ENCODE data around the gene PTRHD1. TPM values are rescaled to one million over a fixed set of nuclear protein-coding genes. Genes with fewer than 3 reads are reported as not detected.
"Not testable (repeated sequence)": the region's sequence is repeated elsewhere in the genome, so short reads cannot be mapped to it uniquely, and the experiment has no call there.

Gene PTRHD1
- total and polyA plus RNA-seq, 11 donors = 12.6 to 37.1 (median 27.5) TPM

DNA sequence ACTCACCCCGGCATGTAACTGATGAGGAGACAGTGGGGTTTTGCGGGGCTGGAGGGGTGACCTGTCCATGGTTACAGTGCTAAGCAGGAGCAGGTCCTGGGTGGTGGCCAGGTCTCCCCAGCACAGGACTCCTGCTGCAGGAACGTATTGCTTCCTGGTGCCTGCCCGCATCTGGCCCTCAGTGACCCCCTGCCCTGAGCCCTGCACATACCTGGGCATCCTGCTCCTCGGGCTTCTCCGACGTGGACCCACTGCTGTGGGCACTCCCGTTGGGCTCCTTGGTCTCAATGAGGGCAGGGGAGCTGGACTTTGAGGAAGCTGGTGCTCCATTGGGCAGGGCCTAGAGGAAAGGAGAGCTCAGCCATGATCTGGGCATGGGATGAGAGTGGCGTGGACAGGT, 43.5 kb upstream of the PTRHD1 start:
- H3K27me3 ChIP-seq = no peaks in the 10 kb centered on the region
- DNase-seq (no peak), ATAC-seq (no peak)
- H3K4me1 ChIP-seq = no peaks in the 10 kb centered on the region
- WGBS, 4 donors = 95 to 96% (median 96%) methylated on average over 8 to 9 of the region's 9 CpGs
- H3K9me3 ChIP-seq = no peaks in the 10 kb centered on the region
- no peak for TF ChIP-seq POLR2A (IDR thresholded peaks at IDR 0.05)
- TF ChIP-seq, protein P1, sequence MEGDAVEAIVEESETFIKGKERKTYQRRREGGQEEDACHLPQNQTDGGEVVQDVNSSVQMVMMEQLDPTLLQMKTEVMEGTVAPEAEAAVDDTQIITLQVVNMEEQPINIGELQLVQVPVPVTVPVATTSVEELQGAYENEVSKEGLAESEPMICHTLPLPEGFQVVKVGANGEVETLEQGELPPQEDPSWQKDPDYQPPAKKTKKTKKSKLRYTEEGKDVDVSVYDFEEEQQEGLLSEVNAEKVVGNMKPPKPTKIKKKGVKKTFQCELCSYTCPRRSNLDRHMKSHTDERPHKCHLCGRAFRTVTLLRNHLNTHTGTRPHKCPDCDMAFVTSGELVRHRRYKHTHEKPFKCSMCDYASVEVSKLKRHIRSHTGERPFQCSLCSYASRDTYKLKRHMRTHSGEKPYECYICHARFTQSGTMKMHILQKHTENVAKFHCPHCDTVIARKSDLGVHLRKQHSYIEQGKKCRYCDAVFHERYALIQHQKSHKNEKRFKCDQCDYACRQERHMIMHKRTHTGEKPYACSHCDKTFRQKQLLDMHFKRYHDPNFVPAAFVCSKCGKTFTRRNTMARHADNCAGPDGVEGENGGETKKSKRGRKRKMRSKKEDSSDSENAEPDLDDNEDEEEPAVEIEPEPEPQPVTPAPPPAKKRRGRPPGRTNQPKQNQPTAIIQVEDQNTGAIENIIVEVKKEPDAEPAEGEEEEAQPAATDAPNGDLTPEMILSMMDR (IDR thresholded peaks at IDR 0.05) = no peak
- peaks cover 0 to 41% (median 4%) of the 10 kb centered on the region in 9 donors for H3K36me3 ChIP-seq
- intact Hi-C loops (cut with DNase I) = no loop called here
- no peak overlapping the region for H3K4me3 ChIP-seq
- no peak overlapping the region for H3K27ac ChIP-seq

DNA sequence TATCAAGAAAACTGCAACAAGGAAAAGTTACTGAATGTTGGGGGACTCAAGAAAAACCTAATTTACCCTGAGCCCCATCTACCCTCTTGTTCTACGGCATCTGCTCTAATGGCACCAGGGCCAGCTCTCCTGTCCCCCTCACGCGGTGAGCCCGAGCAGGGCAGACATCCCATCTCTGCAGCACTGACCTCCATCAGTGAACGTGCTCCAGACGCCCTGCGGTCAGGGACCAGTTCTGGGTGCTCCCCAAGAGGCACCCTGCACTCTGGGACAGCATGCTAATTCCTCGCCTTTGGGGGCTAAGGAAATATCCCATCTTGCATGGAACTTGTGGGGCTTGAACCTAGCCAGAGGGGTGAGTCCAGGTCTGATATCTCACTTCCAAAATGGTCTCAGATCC, 43.0 kb upstream of the PTRHD1 start:
- WGBS, 4 donors = 88 to 98% (median 97%) methylated on average over 7 to 8 of the region's 8 CpGs
- H3K36me3 ChIP-seq = peaks cover 0 to 39% (median 4%) of the 10 kb centered on the region in 9 donors
- no peak overlapping the region for H3K4me3 ChIP-seq
- ATAC-seq = no peak
- no peaks in the 10 kb centered on the region for H3K27me3 ChIP-seq
- intact Hi-C loops (cut with DNase I) = no loop called here
- no peak for TF ChIP-seq POLR2A (IDR thresholded peaks at IDR 0.05)
- TF ChIP-seq, protein P1 (IDR thresholded peaks at IDR 0.05) = no peak
- no peak overlapping the region for H3K27ac ChIP-seq
- H3K9me3 ChIP-seq = no peaks in the 10 kb centered on the region
- no peak for DNase-seq
- H3K4me1 ChIP-seq = no peaks in the 10 kb centered on the region

DNA sequence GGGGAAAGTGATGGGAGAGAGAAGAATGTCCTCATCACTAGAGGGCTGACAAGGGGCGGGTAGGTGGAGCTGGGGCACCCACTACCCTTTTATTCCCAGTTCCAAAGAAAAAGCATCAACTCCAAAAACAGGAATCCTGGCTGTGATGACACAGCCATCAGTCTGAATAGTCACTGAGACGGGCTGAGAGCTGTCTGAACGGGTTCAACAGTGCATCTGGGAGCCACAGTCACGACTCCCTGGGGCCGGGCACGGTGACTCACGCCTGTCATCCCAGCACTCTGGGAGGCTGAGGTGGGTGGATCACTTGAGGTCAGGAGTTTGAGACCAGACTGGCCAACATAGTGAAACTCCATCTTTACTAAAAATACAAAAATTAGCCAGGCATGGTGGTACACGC, 42.2 kb upstream of the PTRHD1 start:
- ATAC-seq = not testable (repeated sequence)
- WGBS, 4 donors = 89 to 96% (median 91%) methylated on average over 8 of the region's 8 CpGs

DNA sequence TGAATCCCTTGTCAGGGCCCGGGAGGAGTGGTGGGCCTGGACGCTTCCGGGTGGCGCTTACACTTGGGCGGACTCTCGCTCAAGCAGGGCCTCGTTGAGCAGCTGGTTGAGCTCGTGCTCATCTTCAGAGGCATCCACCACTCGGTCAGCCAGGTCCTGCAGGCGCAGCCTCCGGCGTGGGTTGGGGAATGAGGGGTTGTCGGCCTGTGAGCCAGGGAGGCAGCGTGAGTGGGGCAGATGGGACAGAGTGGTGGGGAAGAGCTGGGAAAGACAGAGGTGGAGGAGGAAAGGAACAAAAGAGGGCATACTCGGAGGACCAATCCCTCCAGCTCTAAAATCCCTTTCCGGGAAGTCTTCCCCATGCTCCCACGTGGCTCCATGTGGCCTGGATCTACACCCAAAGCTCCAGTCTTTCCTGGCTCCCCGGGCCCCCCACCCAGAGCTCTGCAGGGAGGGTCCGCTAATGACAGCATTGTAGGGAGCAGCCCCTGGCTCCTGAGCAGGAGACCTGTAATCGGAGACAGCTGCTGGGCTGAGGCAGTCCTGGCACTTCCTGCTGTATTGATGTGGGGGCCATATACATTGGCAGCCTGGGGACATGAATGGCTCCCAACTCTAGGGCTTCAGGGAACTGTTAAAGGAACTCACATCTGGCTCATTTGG, 41.7 kb upstream of the PTRHD1 start:
- H3K4me1 ChIP-seq = no peaks in the 10 kb centered on the region
- no peak for DNase-seq
- no peaks in the 10 kb centered on the region for H3K27me3 ChIP-seq
- no peaks in the 10 kb centered on the region for H3K9me3 ChIP-seq
- no peak overlapping the region for H3K4me3 ChIP-seq
- WGBS, 4 donors = 93 to 96% (median 95%) methylated on average over 12 to 20 of the region's 20 CpGs
- intact Hi-C loops (cut with DNase I) = no loop called here
- TF ChIP-seq, protein P1 (IDR thresholded peaks at IDR 0.05) = no peak
- no peak for TF ChIP-seq POLR2A (IDR thresholded peaks at IDR 0.05)
- peaks cover 0 to 35% (median 4%) of the 10 kb centered on the region in 9 donors for H3K36me3 ChIP-seq
- ATAC-seq = no peak
- no peak overlapping the region for H3K27ac ChIP-seq

More for the DNA sequence above, 42.2 kb upstream of the PTRHD1 start:
- DNase-seq; H3K27me3 ChIP-seq; H3K4me1 ChIP-seq; intact Hi-C loops (cut with DNase I); H3K27ac ChIP-seq; H3K9me3 ChIP-seq; H3K4me3 ChIP-seq: not testable (repeated sequence)
- peaks cover 0 to 39% (median 4%) of the 10 kb centered on the region in 9 donors for H3K36me3 ChIP-seq
